T-cell (primary cell): ENCODE results near the gene AKAP8L. TPM values are rescaled to one million over a fixed set of nuclear protein-coding genes. Genes with fewer than 3 reads are reported as not detected.
A peak's percentile ranks its signal among the peaks of the same experiment; 100 is the strongest.

Experiments used
- ATAC-seq, 4 experiments: fragments of 200-7000 bp in 3 of 4; fragments of 150-1000 bp in 1 of 4; cut with Tn5 transposase; replicated peaks in 1 of 4; 1 replicate in 3 of 4; 2 replicates in 1 of 4; pipeline ENCODE4 v1.10.0; 2021; ENCODE audit warnings: moderate library complexity in 3 of 4, mild to moderate bottlenecking in 2 of 4, moderate number of reproducible peaks in 1 of 4
- CTCF ChIA-PET, 2 donors: fragments of 300-600 bp; sonication (Branson Sonifier 250); formaldehyde crosslinking; loops; one replicate each; lab custom pipeline; 2022; ENCODE audit warnings: antibody characterized with exemption in 2 of 2; lab: Charles Lee
- POLR2A ChIA-PET, 2 donors: fragments of 300-600 bp; sonication (Branson Sonifier 250); formaldehyde crosslinking; loops; one replicate each; lab custom pipeline; 2022; ENCODE audit warnings: antibody characterized with exemption in 2 of 2; lab: Charles Lee
- DNase-seq, 35 experiments: peaks; one replicate each; pipeline versions ENCODE4 v3.0.0 to v3.0.0-alpha.2; 2013 to 2023
- H3K27ac ChIP-seq: one replicate; pipeline ENCODE4 v1.5.1; 2013; ENCODE audit warnings: low read length
- H3K27me3 ChIP-seq, 2 experiments: replicated peaks in 1 of 2; 1 replicate in 1 of 2; 2 replicates in 1 of 2; pipeline versions ENCODE4 v1.6.1 to v1.7.0; 2013; ENCODE audit warnings: low read length in 1 of 2, mixed read lengths in 1 of 2; ENCODE audit not compliant: control insufficient read depth in 2 of 2, insufficient read depth in 2 of 2; ENCODE audit errors: extremely low read depth in 1 of 2
- H3K36me3 ChIP-seq, 2 donors: 1 replicate in 1 of 2; 2 replicates in 1 of 2; pipeline versions ENCODE4 v1.6.1 to v1.7.0; 2013; ENCODE audit warnings: low read length in 1 of 2; ENCODE audit not compliant: control insufficient read depth in 2 of 2, insufficient read depth in 1 of 2; ENCODE audit errors: extremely low read depth in 1 of 2
- H3K4me1 ChIP-seq, 2 experiments: 1 replicate in 1 of 2; 2 replicates in 1 of 2; pipeline versions ENCODE4 v1.6.1 to v1.7.0; 2013; ENCODE audit warnings: low read length in 2 of 2, mixed read lengths in 1 of 2; ENCODE audit not compliant: insufficient read depth in 2 of 2, control insufficient read depth in 1 of 2; ENCODE audit errors: extremely low read depth in 1 of 2
- H3K4me3 ChIP-seq, 2 donors: 1 replicate in 1 of 2; 2 replicates in 1 of 2; pipeline versions ENCODE4 v1.5.1 to v1.7.0; 2013; ENCODE audit warnings: mild to moderate bottlenecking in 2 of 2, low read length in 1 of 2, moderate library complexity in 1 of 2; ENCODE audit not compliant: control insufficient read depth in 1 of 2; ENCODE audit errors: extremely low read depth in 1 of 2
- H3K9me3 ChIP-seq: 2 replicates; pipeline ENCODE4 v1.7.0; 2013
- H3K27ac Mint-ChIP-seq, 2 donors: one replicate each; pipeline ENCODE4 v1.8.0; 2020 to 2021; ENCODE audit warnings: mild to moderate bottlenecking in 2 of 2, mixed read lengths in 2 of 2
- H3K27me3 Mint-ChIP-seq, 2 donors: one replicate each; pipeline ENCODE4 v1.8.0; 2021 to 2022; ENCODE audit warnings: mixed read lengths in 2 of 2
- H3K36me3 Mint-ChIP-seq: one replicate; pipeline ENCODE4 v1.8.0; 2021; ENCODE audit warnings: mixed read lengths
- H3K4me1 Mint-ChIP-seq, 3 donors: one replicate each; pipeline ENCODE4 v1.8.0; 2020 to 2022; ENCODE audit warnings: mixed read lengths in 3 of 3, mild to moderate bottlenecking in 1 of 3
- H3K4me3 Mint-ChIP-seq, 3 donors: one replicate each; pipeline ENCODE4 v1.8.0; 2020 to 2022; ENCODE audit warnings: mild to moderate bottlenecking in 3 of 3, mixed read lengths in 3 of 3, moderate library complexity in 3 of 3
- H3K9me3 Mint-ChIP-seq, 3 donors: one replicate each; pipeline ENCODE4 v1.8.0; 2020 to 2022; ENCODE audit warnings: mixed read lengths in 3 of 3
- WGBS: methylation state at CpG from one replicate; pipeline ENCODE4 v1.1.5; 2013; ENCODE audit warnings: missing lambda C conversion rate; ENCODE audit not compliant: insufficient coverage; 5-methylcytosine and 5-hydroxymethylcytosine counted together
- total RNA-seq, 35 experiments: library from RNA in 6 of 35; stranded (reverse) in 6 of 35; fragments of 120-200 nt in 1 of 35; gene quantifications; one replicate each; pipeline versions ENCODE4 v1.2.1 to v1.2.4 and lab custom pipeline; 2013 to 2026

The AKAP8L gene
- total RNA-seq, 5 donors from 2014 or later (not counting 1 experiment from before 2014, with no cell fraction given): 134 to 198 (median 184) TPM

DNA sequence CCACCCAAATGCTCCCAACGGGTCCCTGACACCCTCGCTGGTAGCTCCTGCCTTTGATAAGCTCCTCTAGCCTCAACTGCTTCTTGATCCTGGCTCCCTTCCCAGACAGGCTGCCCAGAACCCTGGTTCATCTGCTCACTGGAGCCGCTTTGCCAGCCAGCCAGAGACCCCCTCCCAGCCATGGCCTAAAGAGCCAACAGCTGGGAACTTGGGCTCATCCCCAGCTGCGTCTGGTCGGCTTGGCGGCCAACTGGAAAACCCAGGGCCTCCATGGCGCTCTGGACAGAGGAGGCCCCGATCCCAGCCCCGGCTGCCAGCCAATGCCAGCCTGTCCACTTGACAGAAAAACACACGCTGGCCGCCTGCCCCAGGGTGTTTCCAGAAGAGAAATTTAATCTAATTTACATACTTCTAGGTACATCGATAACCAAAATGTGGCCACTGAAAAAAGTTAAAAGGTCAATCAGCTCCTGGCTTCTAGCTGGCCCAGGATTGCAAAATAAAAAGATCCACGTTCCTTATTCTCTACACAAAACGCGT lies 3.0 kb upstream of the AKAP8L start:
- H3K27ac Mint-ChIP-seq: peak overlapping the region in 1 of 2 donors; percentile 39
- no peak for ATAC-seq
- POLR2A ChIA-PET: interaction anchor here in 1 of 2 donors (0.5 kb wide), 2 partner anchors 130 to 1211 kb away, joined by 4 to 5 read pairs; no protein-coding TSS in a partner anchor

DNA sequence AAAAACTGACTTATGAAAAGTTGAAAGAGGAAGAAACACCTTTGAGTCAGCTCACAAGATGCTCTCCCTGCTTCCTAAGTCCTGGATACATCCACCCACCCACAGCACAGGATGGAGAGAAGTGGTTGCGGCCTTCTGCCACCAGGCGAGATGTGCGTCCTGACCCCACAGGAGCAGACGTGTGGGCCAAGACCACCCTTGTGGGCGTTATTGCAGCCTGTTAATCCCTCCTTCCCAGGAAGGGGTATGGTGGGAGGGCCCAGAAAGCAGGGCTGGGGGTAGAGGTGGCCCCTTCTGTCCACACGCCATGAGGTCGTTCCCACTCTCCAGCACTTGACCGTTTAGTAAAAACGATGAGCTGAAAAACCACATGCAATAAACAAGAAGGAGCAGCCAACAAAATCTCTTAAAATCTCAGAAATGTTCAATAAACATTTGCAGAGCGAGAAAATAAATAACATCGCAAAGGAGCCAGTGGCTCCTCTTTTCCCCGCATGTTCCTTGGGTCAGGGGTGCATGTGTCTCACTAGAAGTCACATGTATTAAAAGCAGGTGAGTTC lies 2.4 kb upstream of the AKAP8L start:
- Mint-ChIP-seq H3K4me1 (peaks cover 31 to 38% (median 34%) of the 10 kb centered on the region in 3 donors), H3K36me3 (peaks cover 22% of the 10 kb centered on the region), H3K27ac (peak overlapping the region in 1 of 2 donors; percentile 39), H3K9me3 (no peaks in the 10 kb centered on the region), H3K4me3 (no peak overlapping the region), H3K27me3 (no peaks in the 10 kb centered on the region)
- Histone ChIP-seq H3K4me3 (no peak overlapping the region), H3K9me3 (no peaks in the 10 kb centered on the region), H3K36me3 (peaks cover 17 to 37% of the 10 kb centered on the region in 2 donors), H3K27ac (no peak overlapping the region), H3K4me1 (peaks cover 10 to 21% of the 10 kb centered on the region in 2 experiments), H3K27me3 (no peaks in the 10 kb centered on the region)
- 73% methylated on average over 2 of the region's 12 CpGs for WGBS
- DNase-seq: no peak
- ChIA-PET POLR2A (no interaction called here), CTCF (interaction anchor here in 1 of 2 donors (0.5 to 3.1 kb wide), 6 partner anchors 9 to 1381 kb away, joined by 3 to 113 read pairs (median 8); no protein-coding TSS in a partner anchor)
- ATAC-seq: no peak

More for the DNA sequence above, 3.0 kb upstream of the AKAP8L start:
- Histone ChIP-seq H3K9me3 (no peaks in the 10 kb centered on the region), H3K36me3 (peaks cover 17 to 43% of the 10 kb centered on the region in 2 donors), H3K27me3 (no peaks in the 10 kb centered on the region), H3K4me1 (peaks cover 10 to 18% of the 10 kb centered on the region in 2 experiments), H3K27ac (no peak overlapping the region), H3K4me3 (no peak overlapping the region)
- H3K36me3 Mint-ChIP-seq: peaks cover 24% of the 10 kb centered on the region
- H3K9me3 Mint-ChIP-seq: no peaks in the 10 kb centered on the region
- no peak overlapping the region for H3K4me3 Mint-ChIP-seq
- 98% methylated on average over 11 of the region's 15 CpGs for WGBS
- peaks cover 25 to 37% (median 32%) of the 10 kb centered on the region in 3 donors for H3K4me1 Mint-ChIP-seq
- CTCF ChIA-PET: interaction anchor here in 1 of 2 donors (0.5 to 1.3 kb wide), 3 partner anchors 130 to 1381 kb away, joined by 3 to 4 read pairs (median 3); no protein-coding TSS in a partner anchor
- DNase-seq: no peak
- H3K27me3 Mint-ChIP-seq: no peaks in the 10 kb centered on the region

- H3K27me3 ChIP-seq: no peaks in the 10 kb centered on the region
- peak overlapping the region; percentile 90 to 99 (median 97) for H3K4me3 Mint-ChIP-seq
- H3K36me3 Mint-ChIP-seq: peaks cover 24% of the 10 kb centered on the region
- POLR2A ChIA-PET: interaction anchor here (0.5 to 1.8 kb wide), 15 partner anchors 10 to 680 kb away, joined by 3 to 13 read pairs (median 4); no protein-coding TSS in a partner anchor
- peaks cover 10 to 26% of the 10 kb centered on the region in 2 donors for H3K36me3 ChIP-seq
- no peak overlapping the region for H3K4me3 ChIP-seq
- no peaks in the 10 kb centered on the region for H3K27me3 Mint-ChIP-seq
- 70% methylated on average over 9 of the region's 16 CpGs for WGBS
- no peaks in the 10 kb centered on the region for H3K9me3 Mint-ChIP-seq
- H3K4me1 ChIP-seq: peaks cover 10 to 28% of the 10 kb centered on the region in 2 experiments
- H3K4me1 Mint-ChIP-seq: peaks cover 43 to 45% (median 45%) of the 10 kb centered on the region in 3 donors
- no peak for DNase-seq
- H3K27ac Mint-ChIP-seq: peak overlapping the region; percentile 69 to 95
- H3K27ac ChIP-seq: no peak overlapping the region
- ATAC-seq: no peak
- CTCF ChIA-PET: interaction anchor here (0.5 to 3.1 kb wide), 30 partner anchors 10 to 1632 kb away, joined by 3 to 113 read pairs (median 4); partner anchors contain the start of genes AKAP8 (in 1 of the 2), BRD4 (in 1 of the 2) and FAM32A (in 1 of the 2)
- H3K9me3 ChIP-seq: no peaks in the 10 kb centered on the region
Measured at GRCh38 chr19:15419413-15420025, 731 bp upstream of the AKAP8L start.

DNA sequence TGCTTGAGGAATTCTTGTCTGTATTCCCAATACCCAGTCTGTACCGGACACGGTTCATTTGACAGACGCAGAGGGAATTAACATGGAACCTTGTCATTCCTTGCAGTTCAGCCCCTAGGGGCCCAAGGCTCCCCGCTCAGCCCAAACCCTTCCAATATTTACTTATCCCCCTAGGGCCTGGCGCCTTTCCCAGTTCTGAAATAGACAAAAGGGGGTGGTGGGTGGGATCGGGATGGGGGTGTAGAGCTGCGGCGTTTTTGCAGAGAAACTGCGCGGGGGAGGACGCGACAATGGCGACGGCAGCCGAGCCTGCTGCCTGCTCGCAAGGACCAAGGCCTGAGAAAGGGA lies 583 bp downstream of the AKAP8L start:
- peaks cover 14 to 32% of the 10 kb centered on the region in 2 experiments for H3K4me1 ChIP-seq

GRCh38 chr19:15417699-15418098 lies 1.1 kb downstream of the AKAP8L start:
- Mint-ChIP-seq H3K27ac (peak overlapping the region; percentile 66 to 98), H3K4me1 (peaks cover 52 to 58% (median 57%) of the 10 kb centered on the region in 3 donors), H3K27me3 (no peaks in the 10 kb centered on the region), H3K36me3 (peaks cover 18% of the 10 kb centered on the region), H3K4me3 (peak overlapping the region; percentile 90 to 99 (median 97)), H3K9me3 (no peaks in the 10 kb centered on the region)
- Histone ChIP-seq H3K9me3 (no peaks in the 10 kb centered on the region), H3K4me3 (peak overlapping the region; percentile 71 to 89), H3K4me1 (peaks cover 14 to 32% of the 10 kb centered on the region in 2 experiments), H3K27me3 (no peaks in the 10 kb centered on the region), H3K36me3 (peaks cover 2 to 8% of the 10 kb centered on the region in 2 donors), H3K27ac (peak overlapping the region; percentile 55)
- ATAC-seq (no peak), DNase-seq (no peak)
- CTCF ChIA-PET: interaction anchor here in 1 of 2 donors (1.5 kb wide), 1 partner anchor 138 kb away, joined by 4 read pairs; no protein-coding TSS in a partner anchor
- POLR2A ChIA-PET: no interaction called here
- WGBS: 20% methylated on average over 8 of the region's 9 CpGs

More for the DNA sequence above, 583 bp downstream of the AKAP8L start:
- ChIA-PET CTCF (interaction anchor here in 1 of 2 donors (1.2 to 3.1 kb wide), 12 partner anchors 8 to 142 kb away, joined by 4 to 113 read pairs (median 12); partner anchors contain the start of gene AKAP8), POLR2A (interaction anchor here (0.5 to 1.8 kb wide), 6 partner anchors 38 to 182 kb away, joined by 3 to 13 read pairs (median 4); no protein-coding TSS in a partner anchor)
- DNase-seq (peak in 3 of 35 experiments; percentile 7 to 11 (median 7)), ATAC-seq (no peak)
- H3K27me3 Mint-ChIP-seq: no peaks in the 10 kb centered on the region
- WGBS: 0% methylated on average over 12 of the region's 16 CpGs
- H3K36me3 Mint-ChIP-seq: peaks cover 20% of the 10 kb centered on the region
- H3K4me3 Mint-ChIP-seq: peak overlapping the region; percentile 90 to 99 (median 97)
- no peaks in the 10 kb centered on the region for H3K9me3 ChIP-seq
- peak overlapping the region; percentile 71 to 89 for H3K4me3 ChIP-seq
- H3K9me3 Mint-ChIP-seq: no peaks in the 10 kb centered on the region
- H3K27me3 ChIP-seq: no peaks in the 10 kb centered on the region
- H3K36me3 ChIP-seq: peaks cover 7 to 13% of the 10 kb centered on the region in 2 donors
- peaks cover 47 to 53% (median 52%) of the 10 kb centered on the region in 3 donors for H3K4me1 Mint-ChIP-seq
- peak overlapping the region; percentile 66 to 98 for H3K27ac Mint-ChIP-seq
- peak overlapping the region; percentile 55 for H3K27ac ChIP-seq

GRCh38 chr19:15412832-15413231 lies 6.0 kb downstream of the AKAP8L start:
- H3K27ac ChIP-seq: no peak overlapping the region
- peaks cover 24% of the 10 kb centered on the region for H3K36me3 Mint-ChIP-seq
- ATAC-seq (no peak), DNase-seq (no peak)
- no peaks in the 10 kb centered on the region for H3K27me3 Mint-ChIP-seq
- H3K4me3 Mint-ChIP-seq: no peak overlapping the region
- no peak overlapping the region for H3K4me3 ChIP-seq
- H3K9me3 Mint-ChIP-seq: no peaks in the 10 kb centered on the region
- peaks cover 50 to 67% (median 63%) of the 10 kb centered on the region in 3 donors for H3K4me1 Mint-ChIP-seq
- H3K36me3 ChIP-seq: peaks cover 6 to 14% of the 10 kb centered on the region in 2 donors
- WGBS: 71% methylated on average over 1 of the region's 4 CpGs
- ChIA-PET CTCF (no interaction called here), POLR2A (interaction anchor here in 1 of 2 donors (0.6 kb wide), 1 partner anchor 21 kb away, joined by 3 read pairs; no protein-coding TSS in a partner anchor)
- no peaks in the 10 kb centered on the region for H3K9me3 ChIP-seq
- no peaks in the 10 kb centered on the region for H3K27me3 ChIP-seq
- H3K27ac Mint-ChIP-seq: no peak overlapping the region
- peaks cover 14 to 32% of the 10 kb centered on the region in 2 experiments for H3K4me1 ChIP-seq
